ENCODE measurements around the gene DNAJB12. TPM values are rescaled to one million over a fixed set of nuclear protein-coding genes. Genes with fewer than 3 reads are reported as not detected.
"Not testable (repeated sequence)": the region's sequence is repeated elsewhere in the genome, so short reads cannot be mapped to it uniquely, and the experiment has no call there.

The DNAJB12 gene
- total RNA-seq, 6 experiments from 2014 or later = 36.3 to 42.5 (median 39.0) TPM

DNA sequence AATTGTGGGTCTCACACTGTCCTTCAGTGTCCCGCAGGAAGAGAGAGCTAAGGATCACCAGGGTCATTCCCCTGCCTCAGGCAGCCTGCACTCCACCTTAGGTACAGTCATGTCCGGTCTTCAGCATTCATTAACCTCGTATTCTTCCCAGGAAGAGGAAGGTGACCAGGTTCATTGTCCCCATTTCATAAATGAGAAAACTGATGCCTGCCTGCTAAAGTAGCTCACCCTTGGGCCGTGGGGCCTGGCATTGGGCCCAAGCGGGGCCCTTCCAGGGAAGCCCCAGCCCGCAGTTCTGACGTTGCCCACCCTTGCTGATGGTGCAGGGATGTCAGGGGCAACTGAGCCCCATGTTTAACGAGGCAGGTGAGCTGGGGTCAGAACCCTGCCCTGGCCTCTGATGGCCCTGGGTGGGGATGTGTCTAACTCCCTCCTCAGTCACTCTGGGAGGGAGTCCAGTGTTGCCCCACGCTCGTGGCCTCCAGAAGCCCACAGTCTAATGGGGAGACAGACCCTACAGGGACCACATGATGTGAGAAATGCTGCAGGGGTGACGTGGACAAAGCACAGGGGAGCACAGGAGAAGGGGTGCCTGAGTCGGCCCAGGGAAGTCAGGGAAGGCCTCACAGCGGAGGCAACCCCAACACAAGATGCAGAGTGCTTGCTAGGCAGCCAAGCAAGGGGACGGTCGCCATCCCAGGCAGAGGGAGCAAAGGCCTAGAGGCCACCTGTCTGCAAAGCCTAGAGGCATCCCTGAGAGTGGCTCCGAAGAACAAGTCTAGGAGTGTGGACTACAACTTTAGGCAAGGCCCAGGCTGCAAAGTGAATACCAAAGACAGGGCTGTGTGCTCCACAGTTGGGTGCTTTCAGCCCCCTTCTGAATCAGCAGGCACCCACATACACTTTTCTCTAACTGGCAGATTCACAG, 55.9 kb downstream of the DNAJB12 start:
- H3K36me3 Mint-ChIP-seq (ENCODE audit: low read depth) = no peaks in the 10 kb centered on the region; the same call in 1 of the 2 replicates
- peaks cover 24% of the 10 kb centered on the region for H3K4me1 Mint-ChIP-seq (ENCODE audit: low read depth)
- no peaks in the 10 kb centered on the region for H3K9me3 Mint-ChIP-seq
- no peaks in the 10 kb centered on the region for H3K27me3 Mint-ChIP-seq (ENCODE audit: insufficient read depth)
- no peak for DNase-seq
- H3K4me3 Mint-ChIP-seq = peak overlapping the region; percentile 81; the same call in 1 of the 2 replicates
- TF ChIP-seq, protein P1, sequence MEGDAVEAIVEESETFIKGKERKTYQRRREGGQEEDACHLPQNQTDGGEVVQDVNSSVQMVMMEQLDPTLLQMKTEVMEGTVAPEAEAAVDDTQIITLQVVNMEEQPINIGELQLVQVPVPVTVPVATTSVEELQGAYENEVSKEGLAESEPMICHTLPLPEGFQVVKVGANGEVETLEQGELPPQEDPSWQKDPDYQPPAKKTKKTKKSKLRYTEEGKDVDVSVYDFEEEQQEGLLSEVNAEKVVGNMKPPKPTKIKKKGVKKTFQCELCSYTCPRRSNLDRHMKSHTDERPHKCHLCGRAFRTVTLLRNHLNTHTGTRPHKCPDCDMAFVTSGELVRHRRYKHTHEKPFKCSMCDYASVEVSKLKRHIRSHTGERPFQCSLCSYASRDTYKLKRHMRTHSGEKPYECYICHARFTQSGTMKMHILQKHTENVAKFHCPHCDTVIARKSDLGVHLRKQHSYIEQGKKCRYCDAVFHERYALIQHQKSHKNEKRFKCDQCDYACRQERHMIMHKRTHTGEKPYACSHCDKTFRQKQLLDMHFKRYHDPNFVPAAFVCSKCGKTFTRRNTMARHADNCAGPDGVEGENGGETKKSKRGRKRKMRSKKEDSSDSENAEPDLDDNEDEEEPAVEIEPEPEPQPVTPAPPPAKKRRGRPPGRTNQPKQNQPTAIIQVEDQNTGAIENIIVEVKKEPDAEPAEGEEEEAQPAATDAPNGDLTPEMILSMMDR (IDR thresholded peaks at IDR 0.05) = no peak
- peak overlapping the region; percentile 98 for H3K27ac Mint-ChIP-seq

DNA sequence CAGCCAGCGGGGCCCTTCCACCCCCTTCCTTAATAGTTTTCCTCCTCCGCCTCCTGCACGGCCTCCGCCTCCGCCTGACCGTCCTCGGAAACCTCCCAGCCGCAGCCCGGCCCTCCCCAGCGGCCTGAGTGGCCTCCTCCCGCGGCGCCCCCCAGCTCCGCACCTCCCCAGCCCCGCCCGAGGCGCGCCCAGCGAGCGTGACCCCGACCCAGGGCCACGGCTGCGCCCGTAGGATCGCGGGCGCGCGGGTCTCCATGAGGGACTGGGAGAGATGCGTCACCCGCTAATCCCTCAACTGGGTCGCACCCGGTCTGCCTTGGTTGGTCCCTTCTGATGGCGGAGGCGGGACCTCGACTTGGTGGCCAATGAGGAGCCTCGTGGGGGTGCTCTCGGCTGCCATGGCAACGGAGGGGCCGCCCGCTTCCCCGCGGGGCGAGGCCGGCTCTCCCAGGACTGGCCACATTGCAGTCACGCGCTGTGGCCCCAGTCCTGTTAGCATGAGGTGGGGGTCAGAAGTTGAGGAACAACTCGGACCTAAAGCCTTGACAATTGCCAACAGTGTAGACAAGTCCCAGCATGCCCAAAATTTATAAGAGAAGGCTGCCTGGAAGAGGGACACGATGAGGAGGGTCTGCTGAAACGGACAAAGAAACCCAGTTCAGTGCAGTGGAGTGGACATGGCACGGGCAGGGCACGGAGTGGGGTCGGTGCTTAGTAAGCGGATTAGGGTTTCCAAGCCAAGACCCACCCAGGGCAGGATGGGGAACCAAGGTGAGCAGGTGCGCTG, 56.7 kb downstream of the DNAJB12 start:
- Mint-ChIP-seq H3K27ac (peak overlapping the region; percentile 98), H3K36me3 (ENCODE audit: low read depth) (no peaks in the 10 kb centered on the region; the same call in 1 of the 2 replicates), H3K4me3 (peak overlapping the region; percentile 81), H3K27me3 (ENCODE audit: insufficient read depth) (no peaks in the 10 kb centered on the region), H3K9me3 (no peaks in the 10 kb centered on the region), H3K4me1 (ENCODE audit: low read depth) (peaks cover 24% of the 10 kb centered on the region)
- peak; percentile 98 for DNase-seq
- TF ChIP-seq, protein P1 (IDR thresholded peaks at IDR 0.05) = no peak

DNA sequence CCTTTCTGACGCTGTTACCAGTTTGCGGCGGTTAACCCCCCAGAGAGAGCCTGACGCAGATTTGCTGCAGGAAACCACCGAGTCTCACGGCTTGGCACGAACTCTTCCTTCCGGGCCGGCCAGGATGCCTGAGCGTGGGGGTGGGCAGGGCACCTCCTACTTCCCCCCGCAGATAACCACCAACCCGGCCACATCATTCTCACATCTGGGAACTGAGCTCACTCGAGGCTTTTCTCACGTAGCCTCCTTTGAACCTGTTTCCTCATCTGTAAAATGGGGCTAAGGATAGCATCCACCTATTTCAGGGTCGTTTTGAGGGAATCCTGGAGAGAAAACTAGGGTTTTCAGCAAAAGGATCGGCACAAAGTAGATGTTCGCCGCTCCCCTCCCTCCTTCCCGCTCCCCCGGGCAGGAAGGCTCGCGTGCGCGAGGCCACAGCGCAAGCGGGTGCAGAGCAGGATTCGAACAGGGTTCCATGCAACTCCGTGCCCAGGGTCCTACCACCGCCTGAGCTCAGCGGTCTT, 57.4 kb downstream of the DNAJB12 start:
- Mint-ChIP-seq H3K4me3 (peak overlapping the region; percentile 81), H3K4me1 (ENCODE audit: low read depth) (peaks cover 24% of the 10 kb centered on the region), H3K27ac (peak overlapping the region; percentile 98), H3K9me3 (no peaks in the 10 kb centered on the region), H3K36me3 (ENCODE audit: low read depth) (no peaks in the 10 kb centered on the region; the same call in 1 of the 2 replicates), H3K27me3 (ENCODE audit: insufficient read depth) (no peaks in the 10 kb centered on the region)
- peak; percentile 78 for DNase-seq
- TF ChIP-seq, protein P1 (IDR thresholded peaks at IDR 0.05) = no peak

DNA sequence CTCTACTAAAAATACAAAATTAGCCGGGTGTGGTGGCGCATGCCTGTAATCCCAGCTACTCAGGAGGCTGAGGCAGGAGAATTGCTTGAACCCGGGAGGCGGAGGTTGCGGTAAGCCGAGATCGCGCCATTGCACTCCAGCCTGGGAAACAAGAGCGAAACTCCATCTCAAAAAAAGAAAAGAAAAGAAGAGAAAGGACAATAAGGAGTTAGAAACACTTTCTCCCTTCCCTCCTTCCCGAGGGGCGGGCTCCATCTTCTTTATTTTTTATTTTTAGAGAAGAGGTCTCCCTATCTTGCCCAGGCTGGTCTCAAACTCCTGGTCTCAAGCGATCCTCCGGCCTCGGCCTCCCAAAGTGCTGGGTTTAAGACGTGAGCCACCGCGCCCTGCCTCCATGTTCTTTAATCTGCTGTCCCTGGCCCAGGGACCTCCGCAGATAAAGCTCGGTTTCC, 57.9 kb downstream of the DNAJB12 start:
- not testable (repeated sequence) for H3K36me3 Mint-ChIP-seq (ENCODE audit: low read depth); DNase-seq; H3K27me3 Mint-ChIP-seq (ENCODE audit: insufficient read depth); H3K9me3 Mint-ChIP-seq
- H3K4me1 Mint-ChIP-seq (ENCODE audit: low read depth) = peaks cover 24% of the 10 kb centered on the region
- H3K4me3 Mint-ChIP-seq = peak overlapping the region; percentile 81
- peak overlapping the region; percentile 98 for H3K27ac Mint-ChIP-seq

DNA sequence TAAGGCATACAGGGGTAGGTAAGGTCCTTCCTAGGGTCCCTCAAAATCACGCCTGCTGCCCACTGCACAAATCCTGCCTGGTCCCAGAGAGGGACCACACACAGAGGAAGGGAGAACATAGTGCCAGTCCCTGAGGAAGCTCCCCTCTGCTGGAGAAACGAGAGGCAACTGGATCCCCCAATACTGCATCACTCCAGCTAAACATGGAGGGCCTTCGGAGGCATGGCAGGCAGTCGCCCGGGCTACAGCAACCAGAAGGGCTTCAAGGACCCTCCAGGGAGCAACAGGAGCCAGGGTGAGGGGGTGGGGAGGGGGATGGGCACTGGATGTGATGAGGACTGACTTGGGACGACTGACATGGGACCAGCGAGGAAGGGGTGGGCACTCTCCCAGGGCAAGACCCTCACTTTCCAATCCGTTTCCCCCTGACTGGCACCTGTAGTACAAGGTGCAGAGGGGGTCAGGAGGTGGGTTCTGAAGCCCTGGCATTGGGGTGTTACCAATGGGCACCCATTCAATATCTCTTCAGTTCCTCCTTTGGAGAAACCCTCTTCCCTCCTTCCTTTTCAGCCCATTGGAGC, 59.3 kb downstream of the DNAJB12 start:
- Mint-ChIP-seq H3K4me3 (no peak overlapping the region), H3K36me3 (ENCODE audit: low read depth) (no peaks in the 10 kb centered on the region; the same call in 1 of the 2 replicates), H3K4me1 (ENCODE audit: low read depth) (peaks cover 24% of the 10 kb centered on the region), H3K27me3 (ENCODE audit: insufficient read depth) (no peaks in the 10 kb centered on the region), H3K27ac (peak overlapping the region; percentile 30), H3K9me3 (no peaks in the 10 kb centered on the region)
- TF ChIP-seq, protein P1 (IDR thresholded peaks at IDR 0.05) = no peak
- DNase-seq = no peak

Data from HFFc6 (cell line).